GM15510 (cell line): Measurements from ENCODE around the gene MORC4.

Experiments used
- POLR2A ChIP-seq: IDR thresholded peaks from 3 replicates; pipeline ENCODE4 v1.6.1; 2011; ENCODE audit warnings: borderline replicate concordance; ENCODE audit not compliant: insufficient read length; ENCODE audit errors: extremely low read depth

Gene MORC4

GRCh38 chrX:106931831-106932491 lies 68.1 kb downstream of the MORC4 start:
- TF ChIP-seq POLR2A = no peak

- no peak for TF ChIP-seq POLR2A
Measured at GRCh38 chrX:106928227-106928626, 71.8 kb downstream of the MORC4 start.

- TF ChIP-seq POLR2A = no peak
Measured at GRCh38 chrX:106927700-106928099, 72.3 kb downstream of the MORC4 start.

- no peak for TF ChIP-seq POLR2A
Measured at GRCh38 chrX:106927023-106927422, 73.0 kb downstream of the MORC4 start.

- TF ChIP-seq POLR2A = no peak
Measured at GRCh38 chrX:106921637-106922036, 78.4 kb downstream of the MORC4 start.

- TF ChIP-seq POLR2A = no peak
Measured at GRCh38 chrX:106919932-106920452, 80.0 kb downstream of the MORC4 start, which contains the start of gene CLDN2. CLDN2 (plus strand) TSS chrX:106920402; CDS start chrX:106928229, 7,827 bp downstream.

- no peak for TF ChIP-seq POLR2A
Measured at GRCh38 chrX:106917830-106918500, 82.0 kb downstream of the MORC4 start.

GRCh38 chrX:106912864-106913263 lies 87.1 kb downstream of the MORC4 start:
- TF ChIP-seq POLR2A = no peak

GRCh38 chrX:106906361-106906760 lies 93.7 kb downstream of the MORC4 start:
- TF ChIP-seq POLR2A = no peak

GRCh38 chrX:106905064-106905708 lies 94.8 kb downstream of the MORC4 start:
- no peak for TF ChIP-seq POLR2A

- TF ChIP-seq POLR2A = no peak
Measured at GRCh38 chrX:106903856-106904528, 96.0 kb downstream of the MORC4 start.

GRCh38 chrX:106903291-106903824 lies 96.7 kb downstream of the MORC4 start, which contains the start of gene RIPPLY1:
RIPPLY1 (minus strand) TSS chrX:106903341; CDS start chrX:106903287, 54 bp downstream.
- no peak for TF ChIP-seq POLR2A

- TF ChIP-seq POLR2A = no peak
Measured at GRCh38 chrX:106902684-106903083, 97.3 kb downstream of the MORC4 start.

- TF ChIP-seq POLR2A = no peak
Measured at GRCh38 chrX:106901781-106902219, 98.2 kb downstream of the MORC4 start.

- TF ChIP-seq POLR2A = no peak
Measured at GRCh38 chrX:106901341-106901740, 98.7 kb downstream of the MORC4 start.

GRCh38 chrX:106899841-106900240 lies 100.2 kb downstream of the MORC4 start:
- no peak for TF ChIP-seq POLR2A
